Hepatocyte (in vitro differentiated cells): ENCODE results near the gene ZNF354B. TPM values are rescaled to one million over a fixed set of nuclear protein-coding genes. Genes with fewer than 3 reads are reported as not detected.

ENCODE experiments used
- DNase-seq: peaks from one replicate; pipeline ENCODE4 v3.0.0-alpha.2; 2016; ENCODE audit warnings: low spot score
- H2AFZ ChIP-seq: fragments of 200-600 bp; sonication (generic); 2 replicates; pipeline ENCODE4 v1.6.0; 2016; ENCODE audit warnings: antibody characterized with exemption, mild to moderate bottlenecking
- H3K27ac ChIP-seq: fragments of 200-600 bp; sonication (generic); 2 replicates; pipeline ENCODE4 v1.5.1; 2016; ENCODE audit warnings: mild to moderate bottlenecking
- H3K27me3 ChIP-seq: fragments of 200-600 bp; sonication (generic); 2 replicates; pipeline ENCODE4 v1.6.1; 2016
- H3K36me3 ChIP-seq: fragments of 200-600 bp; sonication (generic); replicated peaks from 2 replicates; pipeline ENCODE4 v1.5.1; 2016; ENCODE audit warnings: low read depth; ENCODE audit not compliant: insufficient read depth
- H3K4me1 ChIP-seq: fragments of 200-600 bp; sonication (generic); 2 replicates; pipeline ENCODE4 v1.5.1; 2016; ENCODE audit warnings: mild to moderate bottlenecking, moderate library complexity; ENCODE audit not compliant: insufficient read depth
- H3K4me2 ChIP-seq: fragments of 200-600 bp; sonication (generic); 2 replicates; pipeline ENCODE4 v1.6.0; 2016
- H3K4me3 ChIP-seq: fragments of 200-600 bp; sonication (generic); 2 replicates; pipeline ENCODE4 v1.5.1; 2016; ENCODE audit warnings: mild to moderate bottlenecking
- H3K79me2 ChIP-seq: fragments of 200-600 bp; sonication (generic); 2 replicates; pipeline ENCODE4 v1.6.0; 2017; ENCODE audit warnings: mild to moderate bottlenecking
- H3K9me2 ChIP-seq: fragments of 200-600 bp; sonication (generic); replicated peaks from 2 replicates; pipeline ENCODE4 v1.6.0; 2017; ENCODE audit warnings: mild to moderate bottlenecking; ENCODE audit not compliant: insufficient read depth
- H3K9me3 ChIP-seq: fragments of 200-600 bp; sonication (generic); 2 replicates; pipeline ENCODE4 v1.5.1; 2016; ENCODE audit warnings: low read depth, mild to moderate bottlenecking
- H4K20me1 ChIP-seq: fragments of 200-600 bp; sonication (generic); 2 replicates; pipeline ENCODE4 v1.6.0; 2016; ENCODE audit warnings: mild to moderate bottlenecking; ENCODE audit not compliant: insufficient read depth, poor library complexity, severe bottlenecking
- CTCF ChIP-seq: fragments of 200-600 bp; sonication (generic); IDR thresholded peaks from 2 replicates; pipeline ENCODE4 v1.5.1; 2016; ENCODE audit warnings: antibody characterized with exemption, mild to moderate bottlenecking; ENCODE audit not compliant: poor library complexity
- EZH2 ChIP-seq: fragments of 200-600 bp; sonication (generic); IDR thresholded peaks from 2 replicates; pipeline ENCODE4 v1.6.1; 2016; ENCODE audit warnings: antibody characterized with exemption, mild to moderate bottlenecking, borderline replicate concordance
- EZH2phosphoT487 ChIP-seq: fragments of 200-600 bp; sonication (generic); IDR thresholded peaks from one replicate; pipeline ENCODE4 v1.6.1; 2018; ENCODE audit warnings: antibody characterized with exemption, mild to moderate bottlenecking, low read depth, moderate library complexity; ENCODE audit not compliant: unreplicated experiment, severe bottlenecking
- WGBS: methylation state at CpG from one replicate; pipeline ENCODE4 v1.1.6; 2016; ENCODE audit warnings: low lambda C conversion rate; ENCODE audit errors: missing lambda C conversion rate; 5-methylcytosine and 5-hydroxymethylcytosine counted together
- polyA plus RNA-seq: library from polyadenylated mRNA; unstranded; fragments of >200 nt; fragmentation: Nextera tagmentation; extraction: Ambion mirVana; gene quantifications from 2 replicates; pipeline ENCODE4 v1.2.1, GENCODE V29; 2016
- total RNA-seq: library from RNA; depleted of rRNA; stranded (reverse); fragments of >200 nt; gene quantifications from 2 replicates; pipeline ENCODE4 v1.2.3, GENCODE V29; 2014

The ZNF354B gene
- total and polyA plus RNA-seq, 2 experiments from 2014 or later = 12.8 to 16.1 TPM

GRCh38 chr5:178883815-178884430 is 24.2 kb downstream of the ZNF354B start:
- H3K9me3 ChIP-seq = peaks cover 81% of the 10 kb centered on the region
- no peak overlapping the region for H3K4me2 ChIP-seq
- TF ChIP-seq CTCF = no peak
- TF ChIP-seq EZH2 = no peak
- TF ChIP-seq EZH2phosphoT487 = no peak
- no peaks in the 10 kb centered on the region for H3K27me3 ChIP-seq
- H3K4me3 ChIP-seq = no peak overlapping the region
- WGBS = 99% methylated on average over 6 of the region's 6 CpGs
- no peaks in the 10 kb centered on the region for H4K20me1 ChIP-seq
- no peak overlapping the region for H3K27ac ChIP-seq
- no peaks in the 10 kb centered on the region for H3K4me1 ChIP-seq
- H3K79me2 ChIP-seq = no peaks in the 10 kb centered on the region
- H2AFZ ChIP-seq = no peak overlapping the region
- H3K36me3 ChIP-seq = peaks cover 22% of the 10 kb centered on the region
- DNase-seq = no peak
- no peaks in the 10 kb centered on the region for H3K9me2 ChIP-seq

DNA sequence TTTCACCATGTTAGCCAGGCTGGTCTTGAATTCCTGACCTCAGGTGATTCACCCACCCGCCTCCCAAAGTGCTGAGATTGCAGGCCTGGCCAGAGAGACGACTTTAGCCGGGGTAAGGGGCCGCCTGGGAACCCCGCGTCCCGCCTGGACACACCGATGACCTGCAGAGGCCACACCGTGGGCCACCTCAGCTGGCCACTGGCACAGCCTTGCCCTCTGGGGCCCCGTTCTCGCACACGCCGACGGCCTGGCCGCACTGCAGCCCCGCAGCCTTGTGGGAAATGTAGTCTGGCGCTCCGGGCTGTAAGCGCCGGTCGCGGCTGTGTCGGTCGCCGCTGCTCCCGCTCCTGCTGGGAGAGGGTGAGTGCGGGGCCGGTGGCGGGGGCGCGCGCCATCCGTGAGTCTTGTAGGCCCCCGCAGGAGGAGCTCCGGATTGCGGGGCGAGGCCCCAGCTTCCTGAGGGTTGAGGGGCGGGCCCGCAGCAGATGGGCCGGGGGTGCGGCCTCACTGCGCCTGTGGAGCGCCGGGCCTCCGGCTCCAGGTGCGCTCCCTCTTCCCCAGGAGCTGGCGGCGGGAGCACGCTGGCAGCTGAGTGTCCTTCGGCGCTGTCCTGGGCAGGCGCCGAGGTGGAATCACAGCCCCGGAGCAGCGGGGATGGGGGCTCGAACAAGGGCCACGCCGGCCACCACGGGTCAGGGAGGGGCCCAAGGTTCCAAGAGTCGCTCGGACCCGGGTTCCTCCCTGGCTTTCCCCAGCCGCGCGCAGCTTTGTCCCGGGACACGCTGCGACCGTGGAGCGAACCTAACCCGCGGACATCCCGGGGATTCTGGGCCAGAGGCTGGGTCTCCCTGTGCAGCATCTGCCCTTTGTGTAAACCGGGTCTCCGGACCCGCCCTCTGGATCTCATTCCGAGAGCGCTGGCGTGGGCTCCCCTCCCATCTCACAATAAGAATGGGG is 36.1 kb downstream of the ZNF354B start, which contains the start of gene ZFP2:
ZFP2 (plus strand) TSS at position 299 of the 957 bp plus-strand sequence. CDS start 35,401 bp downstream, outside the sequence.
- WGBS = 2% methylated on average over 53 of the region's 79 CpGs
- Histone ChIP-seq H3K36me3 (no peaks in the 10 kb centered on the region), H3K4me2 (peak within 1 kb of the TSS; percentile 85), H3K9me2 (no peaks in the 10 kb centered on the region), H3K4me3 (peak within 1 kb of the TSS; percentile 58), H3K79me2 (peaks cover 3% of the 10 kb centered on the region), H3K27ac (peak within 1 kb of the TSS; percentile 81), H3K27me3 (no peaks in the 10 kb centered on the region), H3K4me1 (no peaks in the 10 kb centered on the region), H3K9me3 (no peaks in the 10 kb centered on the region), H2AFZ (peak within 1 kb of the TSS; percentile 85), H4K20me1 (no peaks in the 10 kb centered on the region)
- TF ChIP-seq CTCF = no peak
- no peak for TF ChIP-seq EZH2
- no peak for TF ChIP-seq EZH2phosphoT487
- peak; percentile 82 for DNase-seq

DNA sequence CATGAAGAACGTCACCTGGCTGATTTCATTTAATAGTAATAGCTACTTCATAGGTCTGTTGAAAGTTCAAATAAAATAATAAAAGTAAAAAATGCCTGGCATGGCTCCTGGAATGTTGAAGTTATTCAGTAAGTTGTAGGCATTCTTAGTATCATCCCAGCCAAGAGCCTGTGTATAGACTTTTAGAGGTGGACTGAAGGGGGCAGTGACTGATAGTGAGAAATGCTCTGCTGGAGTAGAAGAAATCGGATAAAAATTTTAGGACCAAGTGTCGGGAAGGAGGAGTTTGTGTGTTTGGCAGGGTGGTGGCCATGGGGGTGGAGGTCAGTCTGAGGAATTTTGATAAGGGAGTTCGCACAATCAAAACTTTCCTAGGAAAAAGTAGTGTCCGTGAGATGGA is 39.5 kb downstream of the ZNF354B start:
- Histone ChIP-seq H3K9me3 (peaks cover 20% of the 10 kb centered on the region), H3K27ac (no peak overlapping the region), H3K9me2 (no peaks in the 10 kb centered on the region), H2AFZ (no peak overlapping the region), H4K20me1 (no peaks in the 10 kb centered on the region), H3K36me3 (no peaks in the 10 kb centered on the region), H3K79me2 (peaks cover 3% of the 10 kb centered on the region), H3K27me3 (no peaks in the 10 kb centered on the region), H3K4me3 (no peak overlapping the region), H3K4me1 (no peaks in the 10 kb centered on the region), H3K4me2 (no peak overlapping the region)
- DNase-seq = no peak
- TF ChIP-seq EZH2 (no peak), EZH2phosphoT487 (no peak), CTCF (no peak)
- 90% methylated on average over 5 of the region's 5 CpGs for WGBS
